ENCODE measurements around the gene PFDN6. TPM values are rescaled to one million over a fixed set of nuclear protein-coding genes. Genes with fewer than 3 reads are reported as not detected.
A peak's percentile ranks its signal among the peaks of the same experiment; 100 is the strongest.

The PFDN6 gene
- total and polyA plus RNA-seq, 9 of the 15 experiments (the other 6 are each of a cell fraction or from before 2014, with no cell fraction given), result 6.8 to 475 (median 216) TPM

- peak; percentile 66 for TF ChIP-seq VEZF1 (CRISPR knock-in tag; IDR thresholded peaks at IDR 0.05)
- TF ChIP-seq MEF2D (tag; conservative IDR thresholded peaks at IDR 0.05; ENCODE audit: low read depth), result peak; percentile 51; the same call in 1 of the 2 replicates
- TF ChIP-seq TAF1 (IDR thresholded peaks at IDR 0.05; ENCODE audit: control insufficient read depth, extremely low read depth, insufficient read depth, low read length, severe bottlenecking), result peak; percentile 66
- TF ChIP-seq E2F8 (IDR thresholded peaks at IDR 0.05; ENCODE audit: low read depth, partially characterized antibody), result peak; percentile 96
- peak; percentile 33; the same call in 1 of the 2 replicates for TF ChIP-seq TAF7 (tag; IDR thresholded peaks at IDR 0.05)
- peak in 1 of 2 experiments; percentile 13 for TF ChIP-seq E2F6 (IDR thresholded peaks at IDR 0.05; ENCODE audit: borderline replicate concordance in 1 of 2, extremely low read depth in 1 of 2, insufficient read depth in 1 of 2, insufficient read length in 1 of 2, low read depth in 1 of 2, low read length in 1 of 2, poor library complexity in 1 of 2, severe bottlenecking in 1 of 2)
- peak; percentile 61 for TF ChIP-seq ZFX (CRISPR knock-in tag; IDR thresholded peaks at IDR 0.05)
- TF ChIP-seq ETV5 (CRISPR knock-in tag; IDR thresholded peaks at IDR 0.05; ENCODE audit: low read depth), result 0 out of 2 replicates have a peak, but pooled peaks have one; percentile 32
- 0 out of 2 replicates have a peak, but pooled peaks have one; percentile 21 for TF ChIP-seq ZNF384 (IDR thresholded peaks at IDR 0.05; ENCODE audit: low read depth, low read length)
- TF ChIP-seq ZNF766 (CRISPR knock-in tag; conservative IDR thresholded peaks at IDR 0.05), result peak; percentile 90; the same call in 1 of the 2 replicates
- TF ChIP-seq THRB (CRISPR knock-in tag; conservative IDR thresholded peaks at IDR 0.05), result peak; percentile 50; the same call in 1 of the 2 replicates
- no peak for TF ChIP-seq HNRNPUL1 (IDR thresholded peaks at IDR 0.05; ENCODE audit: low read length)
- TF ChIP-seq CHD2 (IDR thresholded peaks at IDR 0.05; ENCODE audit: low read depth, low read length), result peak; percentile 88
- TF ChIP-seq E4F1 (CRISPR knock-in tag; IDR thresholded peaks at IDR 0.05; ENCODE audit: borderline replicate concordance), result no peak
- TF ChIP-seq CEBPB (tag; IDR thresholded peaks at IDR 0.05), result peak; percentile 85
- peak; percentile 87; the same call in 1 of the 2 replicates for TF ChIP-seq ZNF76 (CRISPR knock-in tag; IDR thresholded peaks at IDR 0.05; ENCODE audit: borderline replicate concordance)
Measured at GRCh38 chr6:33288921-33289783, at the start of gene PFDN6, which contains the start of gene WDR46 (continued).

Data from K562 (cell line).